ENCODE measurements around the gene CLSTN2.

The CLSTN2 gene

GRCh38 chr3:140375002-140375401 is 440.0 kb downstream of the CLSTN2 start (continued):
- no peak for TF ChIP-seq ZNF518A (tag by site-specific recombination; conservative IDR thresholded peaks at IDR 0.05; ENCODE audit: low read depth)

- no peak for TF ChIP-seq ZFP3 (tag by site-specific recombination; IDR thresholded peaks at IDR 0.05; ENCODE audit: low read depth)
- TF ChIP-seq ZBTB48 (tag by site-specific recombination; IDR thresholded peaks at IDR 0.05) = no peak
- no peak for TF ChIP-seq ZBTB17 (tag by site-specific recombination; IDR thresholded peaks at IDR 0.05)
- TF ChIP-seq ZNF112 (tag by site-specific recombination; IDR thresholded peaks at IDR 0.05) = no peak
- TF ChIP-seq HOXC10 (CRISPR knock-in tag; IDR thresholded peaks at IDR 0.05) = no peak
- no peak for TF ChIP-seq ZNF791 (tag by site-specific recombination; IDR thresholded peaks at IDR 0.05)
- TF ChIP-seq ZNF776 (tag by site-specific recombination; IDR thresholded peaks at IDR 0.05; ENCODE audit: borderline replicate concordance) = no peak
- TF ChIP-seq ZNF658 (tag by site-specific recombination; IDR thresholded peaks at IDR 0.05) = no peak
- TF ChIP-seq ZNF704 (tag by site-specific recombination; IDR thresholded peaks at IDR 0.05) = no peak
- TF ChIP-seq ZNF391 (tag by site-specific recombination; IDR thresholded peaks at IDR 0.05; ENCODE audit: borderline replicate concordance, low read depth) = no peak
- Histone ChIP-seq H3K27ac (ENCODE audit: extremely low read depth, low read depth, low read length) (no peak overlapping the region), H3K36me3 (ENCODE audit: control insufficient read depth in 2 of 2, insufficient read depth in 1 of 2, low read length in 2 of 2) (no peaks in the 10 kb centered on the region), H3K9me3 (ENCODE audit: control insufficient read depth, insufficient read depth, low read depth, low read length) (no peaks in the 10 kb centered on the region), H3K4me3 (ENCODE audit: low read depth, low read length) (no peak overlapping the region), H3K4me1 (ENCODE audit: control insufficient read depth, insufficient read depth, low read length) (no peaks in the 10 kb centered on the region)
- CTCF ChIA-PET = interaction anchor here (0.5 kb wide), 1 partner anchor 153 kb away, joined by 3 read pairs; no protein-coding TSS in a partner anchor
- POLR2A ChIA-PET = no interaction called here
Observed at GRCh38 chr3:140376136-140376889, 441.3 kb downstream of the CLSTN2 start.

- Histone ChIP-seq H3K9me3 (ENCODE audit: control insufficient read depth, insufficient read depth, low read depth, low read length) (no peaks in the 10 kb centered on the region), H3K4me1 (ENCODE audit: control insufficient read depth, insufficient read depth, low read length) (no peaks in the 10 kb centered on the region), H3K27ac (ENCODE audit: extremely low read depth, low read depth, low read length) (no peak overlapping the region), H3K4me3 (ENCODE audit: low read depth, low read length) (no peak overlapping the region), H3K36me3 (ENCODE audit: control insufficient read depth in 2 of 2, insufficient read depth in 1 of 2, low read length in 2 of 2) (no peaks in the 10 kb centered on the region)
- ChIA-PET CTCF (interaction anchor here (0.9 kb wide), 1 partner anchor 33 kb away, joined by 4 read pairs; no protein-coding TSS in a partner anchor), POLR2A (no interaction called here)
- TF ChIP-seq ZNF157 (tag by site-specific recombination; IDR thresholded peaks at IDR 0.05) (no peak), ZNF645 (tag by site-specific recombination; IDR thresholded peaks at IDR 0.05) (no peak), ZNF221 (tag by site-specific recombination; IDR thresholded peaks at IDR 0.05; ENCODE audit: borderline replicate concordance) (no peak), ZNF148 (tag by site-specific recombination; IDR thresholded peaks at IDR 0.05; ENCODE audit: borderline replicate concordance) (no peak), ZNF549 (tag by site-specific recombination; IDR thresholded peaks at IDR 0.05) (no peak), ZNF223 (tag by site-specific recombination; IDR thresholded peaks at IDR 0.05) (no peak), ZBTB20 (tag by site-specific recombination; IDR thresholded peaks at IDR 0.05) (no peak), ZNF513 (tag by site-specific recombination; IDR thresholded peaks at IDR 0.05) (no peak), ZNF121 (tag by site-specific recombination; IDR thresholded peaks at IDR 0.05) (no peak), ZSCAN23 (tag by site-specific recombination; IDR thresholded peaks at IDR 0.05) (no peak), SCRT2 (tag by site-specific recombination; IDR thresholded peaks at IDR 0.05) (no peak)
Observed at GRCh38 chr3:140377644-140378043, 442.7 kb downstream of the CLSTN2 start.

Data from HEK293 (cell line).